GM10248 (cell line): ENCODE results near the gene ZNF107.
"Not testable (repeated sequence)": the region's sequence is repeated elsewhere in the genome, so short reads cannot be mapped to it uniquely, and the experiment has no call there.

Source experiments
- CTCF ChIA-PET: fragments of 300-600 bp; sonication (Branson Sonifier 250); formaldehyde crosslinking; extraction: SDS; loops from one replicate; lab custom pipeline; 2021; ENCODE audit warnings: antibody characterized with exemption; lab: Yijun Ruan, JAX
- POLR2A ChIA-PET: fragments of 350-650 bp; sonication (Branson Sonifier 250); formaldehyde crosslinking; extraction: SDS; loops from one replicate; lab custom pipeline; 2020; ENCODE audit warnings: antibody characterized with exemption; lab: Yijun Ruan, JAX
- DNase-seq: peaks from one replicate; pipeline ENCODE4 v3.0.0; 2012; ENCODE audit errors: extremely low spot score
- CTCF ChIP-seq: IDR thresholded peaks from 2 replicates; pipeline ENCODE4 v1.5.1; 2012; ENCODE audit warnings: mild to moderate bottlenecking, low read depth; ENCODE audit errors: extremely low read depth, missing control alignments, control extremely low read depth

ZNF107 gene

DNA sequence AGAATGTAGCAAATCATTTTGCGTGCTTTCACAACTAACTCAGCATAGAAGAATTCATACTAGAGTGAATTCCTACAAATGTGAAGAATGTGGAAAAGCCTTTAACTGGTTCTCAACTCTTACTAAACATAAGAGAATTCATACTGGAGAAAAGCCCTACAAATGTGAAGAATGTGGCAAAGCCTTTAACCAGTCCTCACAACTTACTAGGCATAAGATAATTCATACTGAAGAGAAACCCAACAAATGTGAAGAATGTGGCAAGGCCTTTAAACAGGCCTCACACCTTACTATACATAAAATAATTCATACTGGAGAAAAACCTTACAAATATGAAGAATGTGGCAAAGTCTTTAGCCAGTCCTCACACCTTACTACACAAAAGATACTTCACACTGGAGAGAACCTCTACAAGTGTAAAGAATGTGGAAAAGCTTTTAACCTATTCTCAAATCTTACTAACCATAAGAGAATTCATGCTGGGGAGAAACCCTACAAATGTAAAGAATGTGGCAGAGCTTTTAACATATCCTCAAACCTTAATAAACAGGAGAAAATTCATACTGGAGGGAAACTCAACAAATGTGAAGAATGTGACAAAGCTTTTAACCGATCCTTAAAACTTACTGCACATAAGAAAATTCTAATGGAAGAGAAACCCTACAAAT, 40.8 kb downstream of the ZNF107 start:
- no peak for DNase-seq
- CTCF ChIA-PET: no interaction called here
- POLR2A ChIA-PET: no interaction called here
- no peak for TF ChIP-seq CTCF

DNA sequence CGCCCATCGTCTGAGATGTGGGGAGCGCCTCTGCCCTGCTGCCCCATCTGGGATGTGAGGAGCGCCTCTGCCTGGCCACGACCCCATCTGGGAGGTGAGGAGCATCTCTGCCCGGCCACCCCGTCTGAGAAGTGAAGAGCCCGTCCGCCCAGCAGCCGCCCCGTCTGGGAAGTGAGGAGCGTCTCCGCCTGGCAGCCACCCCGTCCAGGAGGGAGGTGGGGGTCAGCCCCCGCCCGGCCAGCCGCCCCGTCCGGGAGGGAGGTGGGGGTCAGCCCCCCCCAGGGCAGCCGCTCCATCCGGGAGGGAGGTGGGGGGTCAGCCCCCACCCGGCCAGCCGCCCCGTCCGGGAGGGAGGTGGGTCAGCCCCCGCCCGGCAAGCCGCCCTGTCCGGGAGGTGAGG, 52.0 kb downstream of the ZNF107 start:
- CTCF ChIA-PET, POLR2A ChIA-PET: not testable (repeated sequence)

DNA sequence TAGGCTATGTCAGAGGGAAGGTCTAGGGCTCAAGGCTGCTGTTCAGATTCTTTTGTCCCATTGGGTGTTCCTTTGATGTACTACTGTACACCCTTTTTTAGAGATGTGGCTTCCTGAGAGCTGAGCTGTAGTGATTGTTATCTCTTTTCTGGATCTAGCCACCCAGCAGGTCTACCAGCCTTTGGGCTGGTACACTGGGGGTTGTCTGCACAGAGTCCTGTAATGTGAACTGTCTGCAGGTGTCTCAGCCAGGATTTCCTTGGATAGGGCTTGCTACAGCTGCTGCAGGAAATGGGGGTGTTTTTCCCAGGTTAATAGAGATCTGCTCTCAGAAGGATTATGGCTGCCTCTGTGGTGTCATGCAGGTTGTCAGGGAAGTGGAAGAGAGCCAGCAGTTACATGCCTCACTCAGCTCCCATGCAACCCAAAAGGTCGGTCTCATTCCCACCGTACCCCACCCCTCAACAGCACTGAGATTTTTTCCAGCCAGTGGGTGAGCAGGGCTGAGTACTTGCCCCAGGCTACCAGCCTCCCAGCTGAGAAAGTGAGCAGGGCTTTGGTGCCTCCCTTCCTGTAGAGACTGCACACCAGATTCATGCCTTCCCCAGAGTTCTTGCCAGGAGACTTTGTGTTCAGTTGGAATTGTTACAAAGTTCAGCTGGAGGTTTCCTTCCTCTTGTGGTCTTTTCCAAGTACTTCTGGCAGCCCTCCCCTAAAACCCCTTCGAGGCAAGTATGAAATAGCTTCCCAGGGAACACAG, 63.3 kb downstream of the ZNF107 start:
- no peak for DNase-seq
- CTCF ChIA-PET: no interaction called here
- no peak for TF ChIP-seq CTCF
- POLR2A ChIA-PET: no interaction called here

More for the DNA sequence above, 52.0 kb downstream of the ZNF107 start:
- DNase-seq: not testable (repeated sequence)

GRCh38 chr7:64733550-64734240, 67.8 kb downstream of the ZNF107 start:
- TF ChIP-seq CTCF: no peak
- ChIA-PET POLR2A (no interaction called here), CTCF (no interaction called here)
- no peak for DNase-seq

GRCh38 chr7:64736575-64736974, 70.6 kb downstream of the ZNF107 start:
- ChIA-PET CTCF (no interaction called here), POLR2A (no interaction called here)
- no peak for TF ChIP-seq CTCF
- no peak for DNase-seq

DNA sequence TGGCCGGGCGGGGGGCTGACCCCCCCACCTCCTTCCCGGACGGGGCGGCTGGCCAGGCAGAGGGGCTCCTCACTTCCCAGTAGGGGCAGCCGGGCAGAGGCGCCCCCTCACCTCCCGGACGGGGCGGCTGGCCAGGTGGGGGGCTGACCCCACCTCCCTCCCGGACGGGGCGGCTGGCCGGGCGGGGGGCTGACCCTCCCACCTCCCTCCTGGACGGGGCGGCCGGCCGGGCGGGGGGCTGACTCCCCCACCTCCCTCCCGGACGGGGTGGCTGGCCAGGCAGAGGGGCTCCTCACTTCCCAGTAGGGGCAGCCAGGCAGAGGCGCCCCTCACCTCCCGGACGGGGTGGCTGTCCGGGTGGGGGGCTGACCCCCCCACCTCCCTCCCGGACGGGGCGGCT, 72.5 kb downstream of the ZNF107 start:
- POLR2A ChIA-PET, CTCF ChIA-PET, DNase-seq: not testable (repeated sequence)

DNA sequence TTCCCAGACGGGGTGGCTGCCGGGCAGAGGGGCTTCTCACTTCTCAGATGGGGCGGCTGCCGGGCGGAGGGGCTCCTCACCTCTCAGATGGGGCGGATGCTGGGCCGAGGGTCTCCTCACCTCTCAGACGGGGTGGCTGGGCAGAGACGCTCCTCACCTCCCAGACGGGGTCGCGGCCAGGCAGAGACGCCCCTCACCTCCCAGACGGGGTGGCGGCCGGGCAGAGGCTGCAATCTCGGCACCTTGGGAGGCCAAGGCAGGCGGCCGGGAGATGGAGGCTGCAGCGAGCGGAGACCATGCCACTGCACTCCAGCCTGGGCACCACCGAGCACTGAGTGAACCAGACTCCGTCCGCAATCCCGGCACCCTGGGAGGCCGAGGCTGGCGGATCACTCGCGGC, 73.0 kb downstream of the ZNF107 start:
- DNase-seq, CTCF ChIA-PET, POLR2A ChIA-PET: not testable (repeated sequence)

GRCh38 chr7:64744680-64745079, 78.7 kb downstream of the ZNF107 start:
- no peak for TF ChIP-seq CTCF
- CTCF ChIA-PET: no interaction called here
- DNase-seq: no peak
- POLR2A ChIA-PET: no interaction called here
